Measurements from ENCODE around the gene ZSCAN2.
"Not testable (repeated sequence)": the region's sequence is repeated elsewhere in the genome, so short reads cannot be mapped to it uniquely, and the experiment has no call there.

The ZSCAN2 gene

GRCh38 chr15:84633311-84634227 is 32.8 kb downstream of the ZSCAN2 start:
- Histone ChIP-seq H3K36me3 (no peaks in the 10 kb centered on the region), H3K4me1 (peaks cover 4% of the 10 kb centered on the region; the same call in 1 of the 2 replicates), H3K4me3 (ENCODE audit: low read depth, low read length) (peak overlapping the region; percentile 70), H3K9me3 (no peaks in the 10 kb centered on the region), H3K27me3 (no peaks in the 10 kb centered on the region)
- peak; percentile 82 for DNase-seq
- TF ChIP-seq CTCF (IDR thresholded peaks at IDR 0.05; ENCODE audit: low read depth, low read length): no peak

- DNase-seq: no peak
- peak overlapping the region; percentile 70 for H3K4me3 ChIP-seq (ENCODE audit: low read depth, low read length)
- H3K9me3 ChIP-seq: no peaks in the 10 kb centered on the region
- peaks cover 4% of the 10 kb centered on the region; the same call in 1 of the 2 replicates for H3K4me1 ChIP-seq
- no peaks in the 10 kb centered on the region for H3K27me3 ChIP-seq
- TF ChIP-seq CTCF (IDR thresholded peaks at IDR 0.05; ENCODE audit: low read depth, low read length): no peak
- no peaks in the 10 kb centered on the region for H3K36me3 ChIP-seq
Measured at GRCh38 chr15:84634228-84634837, 33.5 kb downstream of the ZSCAN2 start.

- H3K4me3 ChIP-seq (ENCODE audit: low read depth, low read length): no peak overlapping the region
- peak; percentile 29 for TF ChIP-seq CTCF (IDR thresholded peaks at IDR 0.05; ENCODE audit: low read depth, low read length)
- no peaks in the 10 kb centered on the region for H3K4me1 ChIP-seq
- peaks cover 14% of the 10 kb centered on the region for H3K36me3 ChIP-seq
- H3K9me3 ChIP-seq: no peaks in the 10 kb centered on the region
- no peaks in the 10 kb centered on the region for H3K27me3 ChIP-seq
- no peak for DNase-seq
Measured at GRCh38 chr15:84638103-84638502, 37.3 kb downstream of the ZSCAN2 start.

GRCh38 chr15:84641871-84642270 is 41.1 kb downstream of the ZSCAN2 start:
- H3K4me3 ChIP-seq (ENCODE audit: low read depth, low read length); H3K4me1 ChIP-seq; DNase-seq; H3K9me3 ChIP-seq; H3K27me3 ChIP-seq: not testable (repeated sequence)
- H3K36me3 ChIP-seq: peaks cover 38% of the 10 kb centered on the region

- H3K9me3 ChIP-seq: not testable (repeated sequence)
- peaks cover 46% of the 10 kb centered on the region for H3K36me3 ChIP-seq
Measured at GRCh38 chr15:84642640-84643039, 41.8 kb downstream of the ZSCAN2 start.

GRCh38 chr15:84643838-84644237 is 43.0 kb downstream of the ZSCAN2 start:
- Histone ChIP-seq H3K4me3 (ENCODE audit: low read depth, low read length) (no peak overlapping the region), H3K4me1 (no peaks in the 10 kb centered on the region), H3K36me3 (peaks cover 58% of the 10 kb centered on the region), H3K9me3 (no peaks in the 10 kb centered on the region), H3K27me3 (no peaks in the 10 kb centered on the region)
- no peak for TF ChIP-seq CTCF (IDR thresholded peaks at IDR 0.05; ENCODE audit: low read depth, low read length)
- no peak for DNase-seq

More at GRCh38 chr15:84642640-84643039, 41.8 kb downstream of the ZSCAN2 start:
- DNase-seq; H3K27me3 ChIP-seq; H3K4me1 ChIP-seq; H3K4me3 ChIP-seq (ENCODE audit: low read depth, low read length): not testable (repeated sequence)

GRCh38 chr15:84645496-84645895 is 44.7 kb downstream of the ZSCAN2 start:
- no peaks in the 10 kb centered on the region for H3K4me1 ChIP-seq
- TF ChIP-seq CTCF (IDR thresholded peaks at IDR 0.05; ENCODE audit: low read depth, low read length): no peak
- DNase-seq: no peak
- H3K9me3 ChIP-seq: no peaks in the 10 kb centered on the region
- H3K27me3 ChIP-seq: no peaks in the 10 kb centered on the region
- H3K36me3 ChIP-seq: peaks cover 64% of the 10 kb centered on the region
- no peak overlapping the region for H3K4me3 ChIP-seq (ENCODE audit: low read depth, low read length)
